IPS DF 6.9 (cell line): Measurements from ENCODE around the gene CFDP1.
"Not testable (repeated sequence)": the region's sequence is repeated elsewhere in the genome, so short reads cannot be mapped to it uniquely, and the experiment has no call there.

Experiments used
- DNase-seq: peaks from one replicate; pipeline ENCODE4 v3.0.0-alpha.2; 2013; ENCODE audit warnings: low read depth, low spot score
- H3K27ac ChIP-seq: one replicate; pipeline ENCODE4 v1.5.1; 2013; ENCODE audit warnings: low read length, control low read depth
- H3K27me3 ChIP-seq: 2 replicates; pipeline ENCODE4 v1.6.1; 2013; ENCODE audit warnings: mild to moderate bottlenecking, low read length; ENCODE audit not compliant: control insufficient read depth, insufficient read depth
- H3K36me3 ChIP-seq: 2 replicates; pipeline ENCODE4 v1.6.1; 2013; ENCODE audit warnings: low read length; ENCODE audit not compliant: control insufficient read depth, insufficient read depth
- H3K4me1 ChIP-seq: 2 replicates; pipeline ENCODE4 v1.6.1; 2013; ENCODE audit warnings: low read length; ENCODE audit not compliant: control insufficient read depth, insufficient read depth
- H3K4me3 ChIP-seq: 2 replicates; pipeline ENCODE4 v1.5.1; 2013; ENCODE audit warnings: mild to moderate bottlenecking, low read length
- H3K9me3 ChIP-seq: 2 replicates; pipeline ENCODE4 v1.6.1; 2013; ENCODE audit warnings: low read length, inconsistent platforms; ENCODE audit not compliant: control insufficient read depth, insufficient read depth
- WGBS: extraction: QIAGEN DNeasy Blood & Tissue Kit; methylation state at CpG from one replicate; pipeline ENCODE4 v1.1.7; 2013; ENCODE audit warnings: mixed read lengths, missing lambda C conversion rate; ENCODE audit not compliant: insufficient read length, insufficient coverage; 5-methylcytosine and 5-hydroxymethylcytosine counted together

CFDP1 gene

DNA sequence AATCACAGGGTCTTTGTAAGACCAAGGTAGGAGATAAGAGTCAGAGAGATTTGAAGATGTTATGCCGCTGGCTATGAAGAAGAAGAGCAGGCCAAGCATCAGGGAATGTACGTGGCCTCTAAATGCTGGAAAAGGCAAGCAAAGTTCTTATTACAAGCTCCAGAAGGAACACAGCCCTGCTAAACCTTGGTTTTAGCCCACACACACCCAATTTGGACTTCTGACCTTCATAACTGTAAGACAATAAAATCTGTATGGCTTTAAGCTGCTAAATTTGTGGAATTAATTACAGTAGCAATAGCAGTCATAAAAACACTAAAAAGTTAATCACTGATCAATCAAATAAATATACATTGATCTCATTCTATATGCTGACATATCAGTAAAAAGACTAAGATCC is 25.1 kb upstream of the CFDP1 start:
- Histone ChIP-seq H3K27ac (no peak overlapping the region), H3K9me3 (no peaks in the 10 kb centered on the region), H3K36me3 (0 out of 2 replicates have a peak, but pooled peaks cover 3% of the 10 kb centered on the region), H3K4me3 (no peak overlapping the region), H3K27me3 (no peaks in the 10 kb centered on the region), H3K4me1 (no peaks in the 10 kb centered on the region)
- no peak for DNase-seq
- WGBS: no CpG with 5 or more reads among the region's 2 CpGs

- no peaks in the 10 kb centered on the region for H3K4me1 ChIP-seq
- WGBS: no CpG with 5 or more reads among the region's 4 CpGs
- H3K9me3 ChIP-seq: no peaks in the 10 kb centered on the region
- H3K36me3 ChIP-seq: 0 out of 2 replicates have a peak, but pooled peaks cover 3% of the 10 kb centered on the region
- H3K27ac ChIP-seq: no peak overlapping the region
- no peaks in the 10 kb centered on the region for H3K27me3 ChIP-seq
- DNase-seq: no peak
- no peak overlapping the region for H3K4me3 ChIP-seq
These were observed 24.7 kb upstream of the CFDP1 start for GRCh38 chr16:75458029-75458428.

DNA sequence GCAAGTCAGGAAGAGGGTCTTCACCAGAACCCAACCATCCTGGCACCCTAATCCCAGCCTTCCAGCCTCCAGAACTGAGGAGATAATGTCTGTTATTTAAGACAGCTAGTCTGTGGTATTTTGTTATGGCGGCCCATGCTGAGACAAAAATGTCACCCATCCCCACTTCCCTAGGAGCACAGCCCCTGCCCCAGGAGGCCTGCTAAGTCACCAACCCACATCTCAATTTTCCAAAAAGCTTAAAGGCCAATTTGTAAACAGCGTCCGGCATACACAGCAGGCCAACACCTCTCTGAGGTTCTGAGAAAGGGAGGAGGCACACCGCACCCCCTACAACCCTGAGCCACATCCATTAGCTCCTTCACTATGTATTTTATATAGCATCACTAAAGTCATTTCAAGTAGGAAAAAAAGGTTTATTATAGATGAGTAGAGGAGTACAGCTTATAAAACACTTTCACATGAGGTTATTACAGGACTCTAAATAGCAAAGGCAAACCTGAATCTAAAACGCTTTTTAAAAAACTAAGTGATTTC is 24.2 kb upstream of the CFDP1 start:
- Histone ChIP-seq H3K4me1 (no peaks in the 10 kb centered on the region), H3K27ac (no peak overlapping the region), H3K27me3 (no peaks in the 10 kb centered on the region), H3K9me3 (no peaks in the 10 kb centered on the region), H3K4me3 (no peak overlapping the region), H3K36me3 (0 out of 2 replicates have a peak, but pooled peaks cover 3% of the 10 kb centered on the region)
- DNase-seq: no peak
- no CpG with 5 or more reads among the region's 5 CpGs for WGBS

GRCh38 chr16:75456971-75457370 is 23.7 kb upstream of the CFDP1 start:
- Histone ChIP-seq H3K4me1 (no peaks in the 10 kb centered on the region), H3K27me3 (no peaks in the 10 kb centered on the region), H3K27ac (no peak overlapping the region), H3K9me3 (no peaks in the 10 kb centered on the region), H3K36me3 (0 out of 2 replicates have a peak, but pooled peaks cover 3% of the 10 kb centered on the region), H3K4me3 (no peak overlapping the region)
- no CpG with 5 or more reads among the region's 1 CpG for WGBS
- DNase-seq: no peak

GRCh38 chr16:75456486-75456885 is 23.2 kb upstream of the CFDP1 start:
- not testable (repeated sequence) for H3K27ac ChIP-seq

DNA sequence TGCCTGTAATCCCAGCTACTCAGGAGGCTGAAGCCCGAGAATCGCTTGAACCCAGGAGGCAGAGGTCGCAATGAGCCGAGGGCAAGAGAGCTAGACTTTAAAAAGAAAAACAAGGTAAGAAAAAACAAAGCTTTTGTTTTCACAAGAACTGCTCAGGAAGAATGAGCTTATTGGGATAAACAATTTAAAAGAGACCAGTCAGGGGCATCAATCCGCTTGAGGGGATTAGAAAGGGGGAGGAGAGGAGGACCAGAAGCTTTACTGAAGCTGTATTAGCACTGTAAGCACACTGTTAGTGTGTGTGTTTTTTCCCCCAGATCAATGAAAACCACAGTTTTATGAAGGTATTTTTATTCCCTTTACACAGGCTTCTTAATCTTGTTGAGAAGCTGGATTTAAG is 22.4 kb upstream of the CFDP1 start:
- Histone ChIP-seq H3K27me3 (no peaks in the 10 kb centered on the region), H3K4me3 (no peak overlapping the region), H3K9me3 (no peaks in the 10 kb centered on the region), H3K36me3 (peaks cover 3% of the 10 kb centered on the region; the same call in 1 of the 2 replicates), H3K27ac (no peak overlapping the region), H3K4me1 (no peaks in the 10 kb centered on the region)
- no CpG with 5 or more reads among the region's 5 CpGs for WGBS
- DNase-seq: no peak

More at GRCh38 chr16:75456486-75456885, 23.2 kb upstream of the CFDP1 start:
- no CpG with 5 or more reads among the region's 4 CpGs for WGBS
- H3K4me1 ChIP-seq, H3K4me3 ChIP-seq, H3K27me3 ChIP-seq, H3K9me3 ChIP-seq, H3K36me3 ChIP-seq, DNase-seq: not testable (repeated sequence)

GRCh38 chr16:75452464-75453190 is 19.3 kb upstream of the CFDP1 start:
- no peaks in the 10 kb centered on the region for H3K9me3 ChIP-seq
- no peak overlapping the region for H3K4me3 ChIP-seq
- H3K27ac ChIP-seq: no peak overlapping the region
- no CpG with 5 or more reads among the region's 12 CpGs for WGBS
- DNase-seq: no peak
- no peaks in the 10 kb centered on the region for H3K27me3 ChIP-seq
- H3K4me1 ChIP-seq: no peaks in the 10 kb centered on the region
- no peaks in the 10 kb centered on the region; the same call in 1 of the 2 replicates for H3K36me3 ChIP-seq

GRCh38 chr16:75446416-75446815 is 13.1 kb upstream of the CFDP1 start:
- Histone ChIP-seq H3K27me3 (no peaks in the 10 kb centered on the region), H3K4me3 (no peak overlapping the region), H3K36me3 (no peaks in the 10 kb centered on the region; the same call in 1 of the 2 replicates), H3K4me1 (no peaks in the 10 kb centered on the region), H3K27ac (no peak overlapping the region), H3K9me3 (no peaks in the 10 kb centered on the region)
- DNase-seq: no peak

DNA sequence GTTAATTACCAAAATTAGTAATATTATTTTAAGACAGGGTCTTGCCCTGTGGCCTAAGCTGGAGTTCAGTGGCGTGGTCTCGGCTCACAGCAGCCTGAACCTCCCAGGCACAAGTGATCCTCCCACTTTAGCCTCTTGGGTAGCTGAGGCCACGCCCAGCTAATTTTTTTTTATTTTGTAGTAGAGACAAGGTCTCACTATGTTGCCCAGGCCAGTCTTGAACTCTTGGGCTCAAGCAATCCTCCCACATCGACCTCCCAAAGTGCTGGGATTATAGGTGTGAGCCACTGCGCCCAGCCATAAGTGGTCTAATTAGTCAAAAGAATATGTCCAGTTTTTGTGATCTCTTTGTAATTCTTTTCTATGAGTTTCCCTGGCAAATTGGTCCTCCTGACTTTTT is 12.0 kb upstream of the CFDP1 start:
- H3K27ac ChIP-seq: no peak overlapping the region
- H3K4me1 ChIP-seq: no peaks in the 10 kb centered on the region
- no peaks in the 10 kb centered on the region for H3K9me3 ChIP-seq
- WGBS: no CpG with 5 or more reads among the region's 5 CpGs
- H3K4me3 ChIP-seq: no peak overlapping the region
- DNase-seq: no peak
- H3K27me3 ChIP-seq: no peaks in the 10 kb centered on the region
- no peaks in the 10 kb centered on the region for H3K36me3 ChIP-seq

DNA sequence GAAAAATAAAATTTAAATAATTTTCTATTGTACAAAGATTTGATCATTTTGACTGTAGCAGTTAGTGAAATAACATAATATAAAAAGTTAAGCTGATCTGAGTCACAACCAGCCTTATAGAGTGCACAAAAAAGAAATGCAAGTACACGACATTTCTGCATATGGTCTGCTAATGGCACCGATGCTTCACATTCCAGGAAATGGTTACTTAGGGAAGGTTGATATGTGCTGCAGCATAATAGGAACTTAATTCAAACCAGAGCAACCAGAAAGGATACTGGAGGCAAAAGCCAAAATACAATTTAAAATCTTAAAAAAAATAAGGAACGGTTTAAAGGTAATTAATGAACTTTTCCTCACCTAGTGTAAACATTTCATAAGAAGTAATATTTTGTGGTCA is 10.0 kb upstream of the CFDP1 start:
- H3K4me1 ChIP-seq: no peaks in the 10 kb centered on the region
- H3K4me3 ChIP-seq: no peak overlapping the region
- no peak overlapping the region for H3K27ac ChIP-seq
- H3K36me3 ChIP-seq: no peaks in the 10 kb centered on the region
- no peaks in the 10 kb centered on the region for H3K9me3 ChIP-seq
- H3K27me3 ChIP-seq: no peaks in the 10 kb centered on the region
- no peak for DNase-seq
- no CpG with 5 or more reads among the region's 3 CpGs for WGBS
